Measurements from ENCODE around the gene ADGRG1.

ADGRG1 gene

GRCh38 chr16:57648581-57649442, 20.4 kb downstream of the ADGRG1 start:
- no peak overlapping the region for H3K23ac ChIP-seq (ENCODE audit: low read depth, low read length, poor library complexity)
- H3K27me3 ChIP-seq (ENCODE audit: control insufficient read depth in 3 of 3, insufficient read depth in 3 of 3, low read depth in 1 of 3, low read length in 3 of 3), result peaks cover 0 to 5% (median 0%) of the 10 kb centered on the region in 3 experiments
- H4K8ac ChIP-seq (ENCODE audit: low read depth, low read length), result no peak overlapping the region
- H3K9ac ChIP-seq (ENCODE audit: low read depth, low read length, poor library complexity), result no peak overlapping the region
- no peak overlapping the region for H3K4ac ChIP-seq (ENCODE audit: low read length)
- no peak overlapping the region for H2AFZ ChIP-seq (ENCODE audit: low read length)
- no peak overlapping the region for H3K18ac ChIP-seq (ENCODE audit: low read length)
- H4K91ac ChIP-seq (ENCODE audit: low read depth, low read length, poor library complexity), result no peak overlapping the region
- H3K9me3 ChIP-seq (replicated peaks in 1 of 2; ENCODE audit: control insufficient read depth in 2 of 2, insufficient read depth in 1 of 2, low read depth in 1 of 2, low read length in 2 of 2), result peaks cover 0 to 8% of the 10 kb centered on the region in 2 donors
- H3K4me3 ChIP-seq (ENCODE audit: low read length in 2 of 2), result peak overlapping the region in 1 of 2 donors; percentile 7
- H3K4me2 ChIP-seq (ENCODE audit: insufficient read depth, low read length, poor library complexity, severe bottlenecking), result no peak overlapping the region
- H3K14ac ChIP-seq (ENCODE audit: low read length), result no peak overlapping the region
- no peak overlapping the region for H2BK15ac ChIP-seq (ENCODE audit: low read length)
- H3K4me1 ChIP-seq (ENCODE audit: control insufficient read depth in 2 of 2, insufficient read depth in 1 of 2, low read depth in 1 of 2, low read length in 2 of 2), result peaks cover 13 to 22% of the 10 kb centered on the region in 2 donors
- H2BK12ac ChIP-seq (ENCODE audit: low read length), result no peak overlapping the region
- no CpG with 5 or more reads among the region's 18 CpGs for WGBS, 2 donors (ENCODE audit: extremely low coverage in 2 of 2, insufficient read length in 2 of 2, insufficient replicate concordance in 1 of 2)
- peaks cover 13% of the 10 kb centered on the region for H3K79me1 ChIP-seq (ENCODE audit: low read depth, low read length)
- H2BK120ac ChIP-seq (ENCODE audit: low read depth, low read length), result no peak overlapping the region
- DNase-seq (ENCODE audit: low spot score), result peak; percentile 82
- H2BK5ac ChIP-seq (ENCODE audit: low read length), result no peak overlapping the region
- no peak overlapping the region for H3K27ac ChIP-seq (replicated peaks; ENCODE audit: low read length)
- H2AK5ac ChIP-seq (ENCODE audit: low read depth, low read length), result no peak overlapping the region
- H3K36me3 ChIP-seq (replicated peaks in 1 of 2; ENCODE audit: control insufficient read depth in 2 of 2, insufficient read depth in 2 of 2, low read length in 2 of 2), result peaks cover 29 to 30% of the 10 kb centered on the region in 2 donors

GRCh38 chr16:57649443-57649751, 21.0 kb downstream of the ADGRG1 start:
- Histone ChIP-seq H2AFZ (ENCODE audit: low read length) (no peak overlapping the region), H2AK5ac (ENCODE audit: low read depth, low read length) (no peak overlapping the region), H2BK12ac (ENCODE audit: low read length) (no peak overlapping the region), H3K9ac (ENCODE audit: low read depth, low read length, poor library complexity) (no peak overlapping the region), H3K79me1 (ENCODE audit: low read depth, low read length) (peaks cover 8% of the 10 kb centered on the region), H3K14ac (ENCODE audit: low read length) (no peak overlapping the region), H4K8ac (ENCODE audit: low read depth, low read length) (no peak overlapping the region), H3K4me1 (ENCODE audit: control insufficient read depth in 2 of 2, insufficient read depth in 1 of 2, low read depth in 1 of 2, low read length in 2 of 2) (peaks cover 18 to 20% of the 10 kb centered on the region in 2 donors), H3K4ac (ENCODE audit: low read length) (no peak overlapping the region), H3K4me3 (ENCODE audit: low read length in 2 of 2) (no peak overlapping the region), H3K18ac (ENCODE audit: low read length) (no peak overlapping the region), H3K36me3 (replicated peaks in 1 of 2; ENCODE audit: control insufficient read depth in 2 of 2, insufficient read depth in 2 of 2, low read length in 2 of 2) (peaks cover 26% of the 10 kb centered on the region in 2 donors), H2BK5ac (ENCODE audit: low read length) (no peak overlapping the region), H3K4me2 (ENCODE audit: insufficient read depth, low read length, poor library complexity, severe bottlenecking) (no peak overlapping the region), H3K27ac (replicated peaks; ENCODE audit: low read length) (no peak overlapping the region), H2BK120ac (ENCODE audit: low read depth, low read length) (no peak overlapping the region), H3K27me3 (ENCODE audit: control insufficient read depth in 3 of 3, insufficient read depth in 3 of 3, low read depth in 1 of 3, low read length in 3 of 3) (peaks cover 0 to 3% (median 0%) of the 10 kb centered on the region in 3 experiments), H2BK15ac (ENCODE audit: low read length) (no peak overlapping the region), H3K9me3 (replicated peaks in 1 of 2; ENCODE audit: control insufficient read depth in 2 of 2, insufficient read depth in 1 of 2, low read depth in 1 of 2, low read length in 2 of 2) (peaks cover 0 to 5% of the 10 kb centered on the region in 2 donors), H3K23ac (ENCODE audit: low read depth, low read length, poor library complexity) (no peak overlapping the region), H4K91ac (ENCODE audit: low read depth, low read length, poor library complexity) (no peak overlapping the region)
- WGBS, 2 donors (ENCODE audit: extremely low coverage in 2 of 2, insufficient read length in 2 of 2, insufficient replicate concordance in 1 of 2), result no CpG with 5 or more reads among the region's 6 CpGs
- DNase-seq (ENCODE audit: low spot score), result no peak

- Histone ChIP-seq H3K27ac (replicated peaks; ENCODE audit: low read length) (no peak overlapping the region), H2BK15ac (ENCODE audit: low read length) (no peak overlapping the region), H2AK5ac (ENCODE audit: low read depth, low read length) (no peak overlapping the region), H3K23ac (ENCODE audit: low read depth, low read length, poor library complexity) (no peak overlapping the region), H2AFZ (ENCODE audit: low read length) (no peak overlapping the region), H3K9me3 (replicated peaks in 1 of 2; ENCODE audit: control insufficient read depth in 2 of 2, insufficient read depth in 1 of 2, low read depth in 1 of 2, low read length in 2 of 2) (peaks cover 0 to under 1% of the 10 kb centered on the region in 2 donors), H4K91ac (ENCODE audit: low read depth, low read length, poor library complexity) (no peak overlapping the region), H3K4ac (ENCODE audit: low read length) (no peak overlapping the region), H4K8ac (ENCODE audit: low read depth, low read length) (no peak overlapping the region), H3K79me1 (ENCODE audit: low read depth, low read length) (peaks cover 4% of the 10 kb centered on the region), H2BK120ac (ENCODE audit: low read depth, low read length) (no peak overlapping the region), H3K4me3 (ENCODE audit: low read length in 2 of 2) (no peak overlapping the region), H3K18ac (ENCODE audit: low read length) (no peak overlapping the region), H3K9ac (ENCODE audit: low read depth, low read length, poor library complexity) (peak overlapping the region; percentile 9), H2BK5ac (ENCODE audit: low read length) (no peak overlapping the region), H3K14ac (ENCODE audit: low read length) (no peak overlapping the region), H3K27me3 (ENCODE audit: control insufficient read depth in 3 of 3, insufficient read depth in 3 of 3, low read depth in 1 of 3, low read length in 3 of 3) (peaks cover 0 to 1% (median 0%) of the 10 kb centered on the region in 3 experiments), H3K36me3 (replicated peaks in 1 of 2; ENCODE audit: control insufficient read depth in 2 of 2, insufficient read depth in 2 of 2, low read length in 2 of 2) (peaks cover 22 to 23% of the 10 kb centered on the region in 2 donors), H3K4me1 (ENCODE audit: control insufficient read depth in 2 of 2, insufficient read depth in 1 of 2, low read depth in 1 of 2, low read length in 2 of 2) (peaks cover 16 to 18% of the 10 kb centered on the region in 2 donors), H2BK12ac (ENCODE audit: low read length) (no peak overlapping the region), H3K4me2 (ENCODE audit: insufficient read depth, low read length, poor library complexity, severe bottlenecking) (no peak overlapping the region)
- no peak for DNase-seq (ENCODE audit: low spot score)
- no CpG with 5 or more reads among the region's 7 CpGs for WGBS, 2 donors (ENCODE audit: extremely low coverage in 2 of 2, insufficient read length in 2 of 2, insufficient replicate concordance in 1 of 2)
These were observed 21.4 kb downstream of the ADGRG1 start for GRCh38 chr16:57649846-57650245.

Data from neuronal stem cell (in vitro differentiated cells).